HG03469 (cell line): ENCODE results near the gene FAP.

Source experiments
- ATAC-seq: cut with Tn5 transposase; IDR thresholded peaks from one replicate; pipeline ENCODE4 v1.9.1; 2021; ENCODE audit warnings: mild to moderate bottlenecking, moderate library complexity, moderate number of reproducible peaks; ENCODE audit not compliant: unreplicated experiment

FAP gene

GRCh38 chr2:162188451-162188850, 54.8 kb downstream of the FAP start:
- ATAC-seq: no peak

GRCh38 chr2:162185541-162186232, 57.6 kb downstream of the FAP start:
- no peak for ATAC-seq

GRCh38 chr2:162184821-162185450, 58.3 kb downstream of the FAP start:
- no peak for ATAC-seq

GRCh38 chr2:162184359-162184758, 58.9 kb downstream of the FAP start:
- ATAC-seq: no peak

GRCh38 chr2:162182395-162182794, 60.9 kb downstream of the FAP start:
- no peak for ATAC-seq

GRCh38 chr2:162177301-162177700, 65.9 kb downstream of the FAP start:
- ATAC-seq: no peak

GRCh38 chr2:162175714-162176113, 67.5 kb downstream of the FAP start:
- ATAC-seq: no peak

- no peak for ATAC-seq
Observed at GRCh38 chr2:162174746-162175145, 68.5 kb downstream of the FAP start.

GRCh38 chr2:162172802-162173370, 70.4 kb downstream of the FAP start:
- ATAC-seq: no peak

- no peak for ATAC-seq
Observed at GRCh38 chr2:162166745-162167144, 76.5 kb downstream of the FAP start.

- ATAC-seq: no peak
Observed at GRCh38 chr2:162166174-162166573, 77.1 kb downstream of the FAP start.

GRCh38 chr2:162164802-162165201, 78.4 kb downstream of the FAP start:
- ATAC-seq: no peak

GRCh38 chr2:162159446-162159845, 83.8 kb downstream of the FAP start:
- ATAC-seq: no peak

- ATAC-seq: no peak
Observed at GRCh38 chr2:162156149-162156548, 87.1 kb downstream of the FAP start.

GRCh38 chr2:162155093-162155492, 88.2 kb downstream of the FAP start:
- ATAC-seq: no peak

GRCh38 chr2:162153608-162154224, 89.5 kb downstream of the FAP start:
- ATAC-seq: peak; percentile 88

GRCh38 chr2:162152147-162152546, 91.1 kb downstream of the FAP start, which contains the start of gene GCG:
TSS of gene GCG (minus strand) at chr2:162152247. CDS start at chr2:162149178, 3,069 bp downstream.
- ATAC-seq: no peak

- no peak for ATAC-seq
Observed at GRCh38 chr2:162149940-162150339, 93.3 kb downstream of the FAP start.

- no peak for ATAC-seq
Observed at GRCh38 chr2:162149466-162149865, 93.8 kb downstream of the FAP start.

GRCh38 chr2:162148956-162149355, 94.3 kb downstream of the FAP start:
- ATAC-seq: no peak

- no peak for ATAC-seq
Observed at GRCh38 chr2:162143969-162144368, 99.3 kb downstream of the FAP start.

GRCh38 chr2:162138310-162138709, 104.9 kb downstream of the FAP start:
- ATAC-seq: no peak
